Activated CD8-positive, alpha-beta memory T cell treated with anti-CD3 and anti-CD28 coated beads, Interleukin-2, amount 50 U/mL, for 1 hour (primary cell): ENCODE measurements around the gene VAPB.
"Not testable (repeated sequence)": the region's sequence is repeated elsewhere in the genome, so short reads cannot be mapped to it uniquely, and the experiment has no call there.

Source experiments
- DNase-seq: peaks from one replicate; pipeline ENCODE4 v3.0.0-alpha.2; 2020; ENCODE audit errors: extremely low read depth

VAPB gene

DNA sequence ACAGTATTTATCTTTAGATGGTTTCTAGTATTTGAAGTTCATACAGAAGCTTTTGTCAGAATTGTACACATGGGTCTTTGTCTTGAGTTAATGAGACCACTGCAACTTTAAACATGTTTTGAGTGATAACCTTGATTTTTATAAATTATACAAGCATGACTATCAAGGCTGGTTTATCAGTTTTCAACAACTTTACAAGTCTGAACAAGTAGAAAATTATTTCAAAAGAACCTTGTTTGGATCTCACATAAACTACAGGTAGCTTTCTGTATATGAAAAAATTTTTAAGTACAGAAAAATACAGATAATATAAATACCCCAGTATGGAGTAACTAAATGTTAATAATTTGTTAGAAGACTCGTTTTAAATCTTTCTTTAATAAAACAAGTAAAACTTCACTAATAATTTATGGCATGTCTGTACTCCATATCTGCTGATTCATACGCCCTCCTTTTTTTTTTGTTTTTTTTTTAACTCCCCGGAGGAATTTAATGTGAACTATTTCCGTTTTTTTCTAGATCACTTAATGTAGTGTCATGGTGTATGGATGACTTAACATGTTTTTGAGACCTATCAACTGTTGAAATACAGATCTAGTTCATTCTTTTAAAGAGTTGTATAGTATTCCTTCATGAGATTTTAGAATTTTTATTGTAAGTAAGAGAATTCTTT lies 18.3 kb downstream of the VAPB start:
- DNase-seq: no peak

DNA sequence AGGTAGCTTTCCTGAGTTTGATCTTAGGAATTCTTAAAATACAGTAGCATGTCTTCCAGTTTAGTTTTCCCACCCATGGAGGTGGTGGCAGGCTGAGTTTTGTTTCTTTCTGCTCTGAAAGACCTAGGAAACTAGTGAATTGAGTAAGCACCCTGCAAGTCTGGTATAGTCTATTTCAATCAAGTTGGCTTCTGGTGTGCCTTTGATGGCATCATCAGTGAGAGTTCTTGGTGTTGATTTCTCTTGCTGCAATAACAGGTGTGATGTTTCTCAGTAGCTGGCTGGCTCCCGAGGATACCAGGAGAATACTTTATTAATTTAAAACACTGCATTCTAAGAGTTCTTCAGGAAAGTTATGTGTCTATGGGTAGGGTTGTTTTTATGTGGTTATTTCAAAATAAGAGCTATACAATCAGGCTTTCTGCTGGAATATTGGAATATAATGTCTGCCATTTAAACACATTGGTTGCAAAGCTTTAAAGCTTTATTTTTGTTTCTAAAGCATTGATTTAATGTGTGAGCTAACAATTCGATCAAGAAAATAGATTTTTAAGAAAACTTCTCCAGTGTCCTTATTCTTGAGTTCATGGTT lies 19.0 kb downstream of the VAPB start:
- no peak for DNase-seq

DNA sequence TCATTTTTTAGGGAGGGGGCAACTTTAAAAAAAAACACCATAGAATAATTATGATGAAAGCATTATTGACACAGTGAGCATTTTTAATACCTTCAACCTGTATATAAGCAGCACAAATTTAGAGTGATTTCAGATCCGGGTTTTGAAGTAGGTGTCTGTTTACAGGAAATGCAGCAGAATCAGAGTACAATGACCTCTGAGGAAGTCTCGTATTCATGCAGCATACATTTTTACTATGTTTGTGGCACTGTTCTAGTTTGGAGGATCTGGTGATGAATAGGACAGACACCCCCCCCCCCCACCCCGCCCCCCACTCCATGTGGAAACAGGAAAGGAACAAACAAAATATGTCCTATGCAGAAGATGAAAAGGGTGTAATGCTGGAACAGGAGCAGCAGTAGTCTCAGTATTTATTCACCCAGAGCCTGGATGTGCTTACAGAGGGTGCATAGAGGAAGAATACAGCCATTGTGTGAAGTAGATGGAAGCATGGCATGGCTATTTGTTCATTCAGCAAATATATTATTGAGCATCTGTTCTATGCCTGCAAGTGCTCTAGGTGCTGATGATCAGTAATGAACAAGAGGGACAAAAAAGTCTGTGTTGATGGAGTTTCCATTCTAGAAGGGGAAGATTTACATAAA lies 19.7 kb downstream of the VAPB start:
- no peak for DNase-seq

DNA sequence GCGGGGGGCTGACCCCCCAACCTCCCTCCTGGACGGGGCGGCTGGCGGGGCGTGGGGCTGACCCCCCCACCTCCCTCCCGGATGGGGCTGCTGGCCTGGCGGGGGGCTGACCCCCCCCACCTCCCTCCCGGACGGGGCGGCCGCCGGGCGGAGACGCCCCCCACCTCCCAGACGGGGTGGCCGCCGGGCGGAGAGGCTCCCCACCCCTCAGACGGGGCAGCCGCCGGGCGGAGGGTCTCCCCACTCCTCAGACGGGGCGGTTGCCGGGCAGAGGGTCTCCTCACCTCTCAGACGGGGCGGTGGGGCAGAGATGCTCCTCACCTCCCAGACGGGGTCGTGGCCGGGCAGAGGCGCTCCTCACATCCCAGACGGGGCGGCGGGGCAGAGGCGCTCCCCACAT lies 25.2 kb downstream of the VAPB start:
- DNase-seq: not testable (repeated sequence)

DNA sequence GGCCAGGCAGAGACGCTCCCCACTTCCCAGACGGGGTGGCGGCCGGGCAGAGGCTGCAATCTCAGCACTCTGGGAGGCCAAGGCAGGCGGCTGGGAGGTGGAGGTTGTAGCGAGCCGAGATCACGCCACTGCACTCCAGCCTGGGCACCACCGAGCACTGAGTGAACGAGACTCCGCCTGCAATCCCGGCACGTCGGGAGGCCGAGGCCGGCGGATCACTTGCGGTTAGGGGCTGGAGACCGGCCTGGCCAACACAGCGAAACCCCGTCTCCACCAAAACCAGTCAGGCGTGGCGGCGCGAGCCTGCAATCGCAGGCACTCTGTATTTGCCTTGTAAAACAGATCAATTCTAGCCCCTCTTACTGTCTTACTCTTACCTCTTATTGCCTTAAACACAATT lies 25.8 kb downstream of the VAPB start:
- DNase-seq: not testable (repeated sequence)

DNA sequence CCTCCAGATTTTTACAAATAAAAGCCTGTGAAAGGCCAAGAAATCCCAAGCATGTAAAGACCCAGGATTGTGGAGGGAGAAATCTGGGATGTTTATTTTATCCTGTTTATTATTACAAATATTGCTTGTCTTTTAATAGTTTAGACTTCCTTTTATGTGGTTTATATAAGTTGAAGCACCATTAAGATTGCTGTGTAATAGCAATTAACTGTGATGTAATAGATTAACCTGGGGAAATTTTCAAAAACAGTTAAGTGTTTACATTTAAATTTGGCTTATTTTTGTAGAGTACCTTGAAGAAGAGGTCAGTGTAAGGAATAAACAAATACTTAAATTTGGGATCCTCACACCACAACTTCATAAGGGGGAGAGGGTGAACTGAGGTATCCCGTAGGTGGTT lies 27.0 kb downstream of the VAPB start:
- no peak for DNase-seq

DNA sequence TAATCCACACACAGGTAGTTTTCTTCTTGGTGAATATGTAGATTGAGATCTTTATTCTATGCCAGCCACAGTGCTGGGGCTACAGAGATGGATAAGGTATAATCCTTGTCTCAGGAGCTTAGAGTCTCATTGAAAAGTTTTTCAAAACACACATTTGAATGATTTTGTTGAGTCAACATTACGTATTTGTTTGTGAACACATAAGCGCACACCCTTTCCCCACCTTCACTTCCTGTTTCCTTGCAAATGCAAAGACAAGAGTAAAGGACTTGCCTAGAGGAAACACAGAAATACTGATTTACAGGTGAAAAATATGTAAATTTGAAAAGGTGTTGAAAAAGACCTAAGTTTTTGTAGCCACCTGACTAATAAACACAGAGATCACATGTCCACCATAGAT lies 27.8 kb downstream of the VAPB start:
- DNase-seq: no peak

DNA sequence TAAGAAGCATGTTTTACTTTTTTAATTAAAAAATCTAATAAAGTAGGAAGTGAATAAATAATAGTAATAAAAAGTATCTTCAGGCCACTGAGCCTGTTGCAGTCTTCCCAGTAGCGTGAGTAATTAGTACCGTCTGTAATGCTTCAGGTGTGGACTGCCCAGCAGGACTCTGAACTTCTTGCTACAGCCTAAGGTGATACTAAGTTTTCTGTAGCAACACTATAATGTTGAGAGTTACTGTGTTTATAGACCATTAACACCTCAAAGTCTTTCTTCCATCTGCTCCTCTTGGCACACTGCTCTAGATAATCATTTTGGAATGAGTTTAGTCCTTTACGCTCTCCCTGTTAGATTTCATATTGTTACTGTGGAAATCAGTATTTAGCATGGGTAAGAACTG lies 28.4 kb downstream of the VAPB start:
- DNase-seq: no peak

DNA sequence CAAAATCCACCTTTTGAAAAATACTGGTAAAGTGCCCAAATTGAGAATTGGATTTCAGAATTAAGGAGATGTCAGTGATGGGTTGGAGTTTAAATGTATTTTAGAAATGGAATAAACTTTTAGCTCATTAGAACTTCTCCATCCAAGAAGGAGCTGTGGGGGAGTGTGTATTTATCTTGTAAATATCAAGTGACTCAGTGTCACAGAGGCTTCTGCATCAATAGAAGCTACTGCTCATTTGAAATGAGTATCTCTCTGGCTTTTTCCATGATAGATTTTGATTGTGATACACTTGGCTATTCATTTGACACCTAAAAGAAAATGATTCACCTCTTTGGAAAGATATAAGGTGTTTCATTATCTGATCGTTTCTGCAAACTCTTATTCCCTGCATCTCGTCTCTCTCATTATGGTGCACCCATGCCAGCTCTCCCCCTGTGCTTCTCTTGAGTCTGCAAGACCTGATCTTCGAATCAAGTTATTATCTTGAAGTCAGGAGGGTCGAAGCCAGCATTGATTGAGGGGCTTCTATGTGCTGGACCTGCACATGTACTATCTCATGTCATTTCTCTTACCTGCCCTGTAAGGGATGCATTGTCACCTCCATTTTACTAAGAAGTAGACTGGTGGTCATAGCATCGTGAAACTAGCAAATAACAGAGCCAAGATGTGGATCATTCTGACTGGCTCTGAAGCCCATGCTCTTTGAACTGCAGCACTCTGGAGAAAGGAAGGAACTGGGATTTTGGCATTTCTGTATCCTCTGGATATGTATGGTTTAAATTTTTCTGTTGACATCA lies 30.1 kb downstream of the VAPB start:
- no peak for DNase-seq

DNA sequence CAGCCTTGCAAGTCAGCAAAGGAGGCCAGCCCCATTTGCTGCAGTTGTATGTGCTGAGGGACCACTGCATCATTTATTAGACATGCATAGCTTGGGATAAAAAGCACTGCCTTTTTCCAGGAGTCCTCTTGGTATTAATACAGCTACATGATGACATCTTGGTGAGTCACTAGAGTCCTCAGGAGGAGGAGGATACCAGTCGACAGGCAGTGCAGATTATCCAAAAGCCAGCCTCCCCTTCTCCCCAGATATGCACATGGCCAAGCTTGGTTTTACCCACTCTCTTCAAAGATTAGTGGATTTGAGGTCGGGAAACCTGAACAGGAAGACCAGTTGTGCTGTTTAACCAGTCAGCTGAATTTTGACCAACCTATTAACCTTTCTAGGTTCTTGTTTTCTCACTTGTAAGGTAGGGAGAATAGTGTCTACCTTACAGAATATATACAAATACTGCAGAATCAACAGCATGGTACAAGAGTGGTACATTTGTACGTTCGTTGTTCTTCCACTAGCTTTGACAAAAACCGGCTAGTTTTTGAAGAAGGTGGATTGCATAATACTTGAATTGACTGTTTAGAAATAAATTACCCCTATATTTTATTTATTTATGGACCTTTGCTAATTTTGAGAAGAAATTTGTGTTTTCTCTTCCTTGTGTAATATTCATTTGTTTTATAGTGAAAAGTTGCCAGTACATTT lies 31.9 kb downstream of the VAPB start:
- DNase-seq: no peak

DNA sequence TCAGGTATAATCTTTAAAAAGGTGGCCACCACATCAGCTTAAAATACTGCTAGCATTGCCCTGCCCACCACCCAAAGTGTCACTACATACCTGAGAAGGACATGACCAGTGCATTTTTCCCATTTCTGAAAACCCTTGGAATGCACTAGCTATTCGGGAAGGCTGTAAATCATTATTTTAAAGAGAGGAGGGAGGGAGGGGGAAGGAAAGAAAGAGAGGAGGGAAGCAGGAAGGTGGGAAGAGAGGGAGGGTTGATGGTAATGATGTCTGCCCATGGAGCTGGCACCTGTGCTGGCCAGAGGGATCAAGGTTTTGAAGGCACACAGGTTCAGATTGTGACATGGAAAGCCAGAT lies 32.4 kb downstream of the VAPB start:
- no peak for DNase-seq

DNA sequence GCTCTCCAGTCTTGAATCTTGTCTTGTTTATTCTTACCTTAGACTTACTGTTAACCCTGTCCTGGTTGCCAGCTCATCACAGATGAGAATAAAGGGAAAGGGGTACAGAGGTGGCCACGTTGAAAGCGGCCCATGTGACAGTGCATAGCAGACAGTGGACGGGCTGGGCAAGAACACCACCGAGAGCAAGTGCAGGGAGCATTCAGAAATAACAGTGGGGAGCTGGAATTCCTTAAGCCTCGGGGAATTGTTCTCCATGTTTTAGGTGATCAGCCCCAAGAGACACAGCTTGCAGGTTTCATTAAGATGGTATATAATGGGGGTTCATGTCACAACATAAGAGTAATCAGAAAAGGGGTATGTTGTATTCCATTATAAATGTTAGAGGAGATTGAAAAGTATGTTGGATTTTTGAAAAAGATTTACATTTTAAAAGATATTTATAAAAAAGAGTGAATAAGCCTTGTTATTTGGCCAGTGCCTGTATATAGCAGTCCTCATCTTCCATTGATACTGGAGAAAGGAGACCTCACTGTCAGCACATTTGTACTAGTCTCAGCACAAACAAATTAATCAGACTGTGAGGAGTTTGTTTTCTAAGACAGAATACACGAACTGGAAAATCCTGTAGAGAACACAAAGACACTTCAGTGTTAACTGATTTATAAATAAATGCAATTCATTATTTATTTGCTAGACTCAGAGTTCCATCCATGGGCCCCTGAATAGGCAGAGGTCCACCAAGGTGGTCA lies 35.4 kb downstream of the VAPB start:
- DNase-seq: no peak

DNA sequence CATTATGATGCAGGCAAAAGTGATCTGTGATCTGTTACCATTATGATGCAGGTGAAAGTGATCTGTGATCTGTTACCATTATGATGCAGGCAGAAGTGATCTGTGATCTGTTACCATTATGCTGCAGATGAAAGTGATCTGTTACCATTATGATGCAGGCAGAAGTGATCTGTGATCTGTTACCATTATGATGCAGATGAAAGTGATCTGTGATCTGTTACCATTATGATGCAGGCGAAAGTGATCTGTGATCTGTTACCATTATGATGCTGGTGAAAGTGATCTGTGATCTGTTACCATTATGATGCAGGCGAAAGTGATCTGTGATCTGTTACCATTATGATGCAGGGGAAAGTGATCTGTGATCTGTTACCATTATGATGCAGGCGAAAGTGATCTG lies 38.5 kb downstream of the VAPB start:
- DNase-seq: not testable (repeated sequence)

DNA sequence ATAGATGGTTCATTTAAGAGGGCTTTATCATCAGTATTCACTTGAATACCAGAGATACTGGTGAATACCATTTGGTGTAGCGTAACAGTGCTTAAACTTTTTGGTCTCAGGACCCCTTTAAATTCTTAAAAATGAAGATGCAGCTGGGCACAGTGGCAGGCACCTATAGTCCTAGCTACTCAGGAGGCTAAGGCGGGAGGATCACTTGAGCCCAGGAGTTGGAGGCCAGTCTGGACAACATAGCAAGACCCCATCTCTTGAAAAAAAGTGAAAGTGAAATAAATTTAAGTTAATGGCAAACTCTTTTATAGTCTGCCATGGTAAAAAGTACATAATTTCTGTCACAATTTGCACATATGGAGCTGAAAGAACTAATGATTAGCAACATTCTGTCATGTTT lies 39.3 kb downstream of the VAPB start:
- DNase-seq: no peak

DNA sequence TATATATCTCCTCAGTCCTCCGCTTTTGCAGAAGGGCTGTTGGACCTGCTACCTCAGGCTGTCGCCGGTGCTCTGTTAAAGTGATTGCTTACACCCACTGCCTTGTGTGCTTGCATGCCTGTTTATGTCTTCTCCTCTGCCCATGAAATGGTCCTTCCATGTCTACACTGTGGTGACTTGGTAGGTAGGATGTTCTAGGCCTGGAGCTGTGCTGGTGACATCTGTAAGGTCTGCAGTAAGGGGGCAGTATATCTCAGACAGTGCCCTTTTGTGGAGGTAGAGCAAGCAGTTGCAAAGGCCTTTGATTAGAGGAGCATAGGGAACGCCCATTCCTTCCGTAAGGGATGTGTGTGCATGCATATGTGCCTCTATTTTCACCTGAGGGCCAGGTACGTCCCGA lies 40.3 kb downstream of the VAPB start:
- no peak for DNase-seq

DNA sequence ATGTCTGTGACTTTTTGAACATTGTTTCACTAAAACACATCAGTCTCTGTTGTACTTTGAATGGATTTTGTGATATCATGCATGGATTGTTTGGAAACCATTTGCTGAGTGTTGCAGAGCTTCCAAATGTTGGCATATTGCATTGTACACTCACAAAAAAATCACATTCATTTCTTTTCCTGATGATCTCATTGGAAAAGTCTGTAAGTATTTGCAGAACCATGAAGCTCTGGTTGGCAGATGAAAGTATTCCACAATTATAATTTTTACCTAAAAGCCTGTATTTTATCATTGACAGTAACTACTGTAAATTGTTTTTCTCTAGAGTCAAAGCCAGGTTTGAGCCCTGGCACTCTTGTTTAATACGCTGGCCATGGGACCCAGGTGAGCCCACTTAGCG lies 42.1 kb downstream of the VAPB start:
- no peak for DNase-seq

DNA sequence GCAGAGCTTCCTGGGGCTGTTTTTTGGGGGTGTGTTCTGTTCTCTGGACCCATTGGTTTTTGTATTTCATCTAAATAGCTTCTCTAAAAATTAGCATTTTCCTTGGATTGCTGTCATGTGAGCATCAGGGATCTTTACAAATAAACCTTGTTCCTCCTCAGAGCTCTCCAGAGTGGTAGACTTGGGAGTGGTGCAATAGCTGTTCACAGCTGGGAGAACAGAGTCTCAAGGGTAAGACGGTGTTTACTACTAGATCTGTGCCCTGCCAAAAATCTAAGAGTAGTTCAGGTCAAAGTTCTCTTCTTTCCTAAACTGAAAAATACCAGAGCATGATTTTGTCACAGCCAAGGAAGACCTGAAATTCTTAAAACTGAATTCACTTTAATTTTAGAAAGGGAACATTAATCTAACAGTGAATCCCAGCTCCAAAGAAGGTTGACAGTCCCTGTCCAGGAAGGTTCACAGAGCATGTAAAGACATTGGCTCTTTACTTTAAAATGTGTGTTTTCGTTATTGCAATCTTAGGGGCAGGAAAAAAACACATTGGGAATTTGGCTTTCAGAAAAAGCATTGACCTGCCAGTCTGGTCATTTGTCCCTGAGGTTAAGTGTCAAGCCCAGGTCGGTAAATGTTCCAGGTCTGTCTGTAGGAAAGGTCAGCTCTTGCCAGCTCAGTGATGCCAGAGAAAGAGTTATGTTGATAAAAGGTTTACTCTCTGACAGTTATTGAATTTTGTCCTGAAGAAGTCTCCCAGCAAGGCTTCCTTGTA lies 43.3 kb downstream of the VAPB start:
- no peak for DNase-seq

DNA sequence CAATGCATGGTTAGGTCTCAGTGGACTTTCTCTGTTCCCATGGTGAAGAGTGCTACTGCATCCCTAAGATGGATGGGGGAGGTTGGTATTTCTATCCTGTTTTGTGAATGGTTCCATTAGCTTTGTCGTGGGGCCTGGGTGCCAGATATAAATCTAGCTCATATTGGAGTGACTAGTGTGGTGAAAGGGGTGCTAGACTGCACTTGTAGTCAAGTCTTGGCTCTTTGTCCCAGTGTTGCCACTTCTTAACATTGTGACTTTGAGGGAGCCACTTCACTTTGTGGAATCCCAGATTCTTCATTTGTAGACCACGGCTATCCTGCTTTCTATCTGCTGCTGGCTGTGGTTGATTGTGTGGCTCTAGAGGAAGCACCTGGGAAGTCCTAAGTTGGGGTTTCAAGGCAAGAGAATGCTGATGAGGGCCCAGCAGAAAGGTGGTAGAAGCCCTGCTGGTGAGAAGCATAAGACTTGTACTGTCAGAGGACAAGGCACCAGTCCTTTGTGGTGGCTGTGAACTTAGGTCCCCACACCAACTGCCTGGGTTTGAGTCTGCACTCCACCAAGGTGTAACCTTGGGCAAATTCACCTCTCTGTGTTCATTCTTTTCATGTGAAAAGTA lies 44.1 kb downstream of the VAPB start:
- no peak for DNase-seq

DNA sequence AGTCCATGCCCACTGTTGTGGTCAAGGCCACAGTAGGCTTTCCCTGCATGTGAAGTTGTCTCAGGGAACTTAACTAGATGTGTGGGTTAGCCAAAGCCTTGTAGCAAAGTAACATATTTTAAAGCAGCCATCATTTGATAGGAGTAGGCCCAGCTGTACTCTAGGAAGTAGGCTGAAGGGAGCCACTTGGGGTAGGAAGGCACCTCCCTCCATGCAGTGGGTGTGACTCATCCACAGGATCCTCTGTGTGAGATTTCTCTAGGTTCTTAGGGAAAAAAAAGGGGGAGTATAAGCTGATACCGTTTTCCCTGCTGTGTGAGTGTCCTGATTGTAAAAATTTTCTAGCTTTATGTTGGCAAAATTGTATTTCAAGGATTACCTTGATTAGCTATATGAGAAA lies 44.7 kb downstream of the VAPB start:
- no peak for DNase-seq

DNA sequence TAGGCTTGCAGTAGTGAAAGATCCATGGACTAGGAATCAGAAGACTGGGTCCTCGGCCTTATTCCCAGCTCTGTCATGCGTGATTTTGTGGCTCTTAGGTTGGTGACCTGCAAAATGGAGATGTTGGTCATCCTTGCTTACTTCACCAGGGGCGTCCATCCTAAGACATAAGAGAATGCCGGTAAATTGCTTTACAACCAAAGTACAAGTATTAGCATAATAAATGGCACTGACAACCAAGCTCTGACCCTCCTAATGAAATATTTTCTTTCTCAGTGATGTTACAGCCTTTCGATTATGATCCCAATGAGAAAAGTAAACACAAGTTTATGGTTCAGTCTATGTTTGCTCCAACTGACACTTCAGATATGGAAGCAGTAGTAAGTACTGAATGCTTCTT lies 45.3 kb downstream of the VAPB start:
- DNase-seq: no peak
